Stimulated activated naive B cell treated with anti-CD40 and anti-IgM and Interleukin-4, amounts not matched to agents 10 μg/mL and 1 μg/mL and 100 μg/mL, for 72 hours (primary cell): ENCODE results near the gene CDC14B.
"Not testable (repeated sequence)": the region's sequence is repeated elsewhere in the genome, so short reads cannot be mapped to it uniquely, and the experiment has no call there.

Experiments used
- ATAC-seq, 2 donors: fragments of 150-1000 bp; cut with Tn5 transposase; replicated peaks; 2 replicates each; pipeline ENCODE4 v1.10.0; 2021; ENCODE audit warnings: moderate library complexity in 1 of 2
- DNase-seq: peaks from one replicate; pipeline ENCODE4 v3.0.0; 2021
- H3K27ac Mint-ChIP-seq: one replicate; pipeline ENCODE4 v1.8.0; 2022; ENCODE audit warnings: mild to moderate bottlenecking, mixed read lengths
- H3K27me3 Mint-ChIP-seq, 2 donors: one replicate each; pipeline ENCODE4 v1.8.0; 2022; ENCODE audit warnings: mixed read lengths in 2 of 2
- H3K36me3 Mint-ChIP-seq, 2 donors: one replicate each; pipeline ENCODE4 v1.8.0; 2022; ENCODE audit warnings: mixed read lengths in 2 of 2, mild to moderate bottlenecking in 1 of 2
- H3K4me1 Mint-ChIP-seq, 2 donors: one replicate each; pipeline ENCODE4 v1.8.0; 2022; ENCODE audit warnings: mixed read lengths in 2 of 2, mild to moderate bottlenecking in 1 of 2
- H3K4me3 Mint-ChIP-seq, 2 donors: one replicate each; pipeline ENCODE4 v1.8.0; 2022; ENCODE audit warnings: mild to moderate bottlenecking in 2 of 2, mixed read lengths in 2 of 2, moderate library complexity in 1 of 2
- H3K9me3 Mint-ChIP-seq, 2 donors: one replicate each; pipeline ENCODE4 v1.8.0; 2022; ENCODE audit warnings: mixed read lengths in 2 of 2, mild to moderate bottlenecking in 1 of 2

The CDC14B gene

GRCh38 chr9:96587338-96588315 lies 32.0 kb downstream of the CDC14B start:
- H3K4me1 Mint-ChIP-seq, result peaks cover 0 to 1% of the 10 kb centered on the region in 2 donors
- no peak overlapping the region for H3K4me3 Mint-ChIP-seq
- ATAC-seq, result no peak

GRCh38 chr9:96585426-96585825 lies 34.2 kb downstream of the CDC14B start:
- DNase-seq (no peak), ATAC-seq (no peak)
- Mint-ChIP-seq H3K4me1 (peaks cover 1 to 5% of the 10 kb centered on the region in 2 donors), H3K4me3 (no peak overlapping the region), H3K27ac (no peak overlapping the region), H3K27me3 (peaks cover 0 to 7% of the 10 kb centered on the region in 2 donors), H3K9me3 (no peaks in the 10 kb centered on the region), H3K36me3 (no peaks in the 10 kb centered on the region)

More at GRCh38 chr9:96587338-96588315, 32.0 kb downstream of the CDC14B start:
- Mint-ChIP-seq H3K9me3 (no peaks in the 10 kb centered on the region), H3K27me3 (peaks cover 0 to 18% of the 10 kb centered on the region in 2 donors), H3K36me3 (no peaks in the 10 kb centered on the region), H3K27ac (no peak overlapping the region)
- DNase-seq, result no peak

DNA sequence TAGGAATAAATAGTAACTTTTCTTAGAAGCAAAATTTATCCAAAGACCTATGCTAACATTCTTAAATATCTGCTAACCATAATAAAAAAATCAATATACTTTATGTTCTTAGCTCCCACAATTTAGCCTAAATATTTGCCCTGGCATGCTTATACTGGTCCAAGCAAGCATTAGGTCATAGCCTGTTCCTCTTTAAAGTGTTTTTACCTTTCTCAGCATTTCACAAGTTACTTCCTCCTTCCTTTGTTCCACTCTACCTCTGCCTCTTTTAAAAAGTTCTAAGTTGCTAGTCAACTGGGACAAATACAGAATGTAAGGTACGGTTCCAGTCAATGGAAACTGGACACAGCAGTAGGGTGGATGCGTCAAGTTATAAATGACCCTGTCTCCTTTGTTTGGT lies 37.4 kb downstream of the CDC14B start:
- H3K9me3 Mint-ChIP-seq, H3K36me3 Mint-ChIP-seq, H3K27me3 Mint-ChIP-seq, H3K4me3 Mint-ChIP-seq, H3K4me1 Mint-ChIP-seq, ATAC-seq, H3K27ac Mint-ChIP-seq, DNase-seq: not testable (repeated sequence)

DNA sequence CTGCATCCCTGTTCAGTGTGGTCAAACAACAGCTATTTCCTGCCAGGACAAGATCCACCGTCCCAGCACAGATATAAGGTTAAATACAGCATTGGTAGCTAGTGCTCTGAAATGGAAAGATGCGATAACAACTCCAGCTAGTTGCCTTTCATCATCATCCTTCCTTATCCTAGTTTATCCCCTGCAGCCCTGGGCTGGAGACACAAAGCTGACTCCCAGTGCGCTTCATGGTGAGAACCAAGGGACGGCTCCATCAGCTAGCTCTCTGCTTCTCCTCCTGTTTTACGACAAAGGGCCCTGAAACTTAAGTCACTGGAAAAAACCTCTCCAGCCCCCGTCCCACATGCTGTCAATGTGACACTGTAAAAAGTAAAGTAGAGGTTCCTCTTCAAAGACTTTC lies 37.9 kb downstream of the CDC14B start:
- Mint-ChIP-seq H3K9me3 (no peaks in the 10 kb centered on the region), H3K4me1 (peaks cover 0 to 5% of the 10 kb centered on the region in 2 donors), H3K4me3 (no peak overlapping the region), H3K27me3 (no peaks in the 10 kb centered on the region), H3K36me3 (no peaks in the 10 kb centered on the region), H3K27ac (no peak overlapping the region)
- DNase-seq, result no peak
- no peak for ATAC-seq

DNA sequence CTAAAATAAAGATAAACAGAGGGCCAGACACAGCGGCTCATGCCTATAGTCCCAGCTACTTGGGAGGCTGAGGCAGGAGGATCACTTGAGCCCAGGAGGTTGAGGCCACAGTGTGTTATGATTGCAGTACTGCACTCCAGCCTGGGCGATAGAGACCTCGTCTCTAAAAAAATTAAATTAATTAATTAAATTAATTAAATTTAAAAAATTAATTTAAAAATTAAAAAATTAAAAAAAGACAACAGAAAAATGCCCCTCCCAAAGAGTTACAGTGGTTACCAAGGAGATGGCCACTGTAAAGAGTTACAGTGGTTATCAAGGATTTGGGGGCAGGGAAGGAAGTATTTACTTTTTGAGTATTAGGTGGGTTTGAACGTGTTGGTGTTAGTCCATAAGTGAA lies 38.3 kb downstream of the CDC14B start:
- H3K4me3 Mint-ChIP-seq, result no peak overlapping the region
- H3K27ac Mint-ChIP-seq, result no peak overlapping the region
- no peaks in the 10 kb centered on the region for H3K36me3 Mint-ChIP-seq
- ATAC-seq (no peak), DNase-seq (no peak)
- no peaks in the 10 kb centered on the region for H3K27me3 Mint-ChIP-seq
- H3K9me3 Mint-ChIP-seq, result no peaks in the 10 kb centered on the region
- peaks cover 0 to 5% of the 10 kb centered on the region in 2 donors for H3K4me1 Mint-ChIP-seq

DNA sequence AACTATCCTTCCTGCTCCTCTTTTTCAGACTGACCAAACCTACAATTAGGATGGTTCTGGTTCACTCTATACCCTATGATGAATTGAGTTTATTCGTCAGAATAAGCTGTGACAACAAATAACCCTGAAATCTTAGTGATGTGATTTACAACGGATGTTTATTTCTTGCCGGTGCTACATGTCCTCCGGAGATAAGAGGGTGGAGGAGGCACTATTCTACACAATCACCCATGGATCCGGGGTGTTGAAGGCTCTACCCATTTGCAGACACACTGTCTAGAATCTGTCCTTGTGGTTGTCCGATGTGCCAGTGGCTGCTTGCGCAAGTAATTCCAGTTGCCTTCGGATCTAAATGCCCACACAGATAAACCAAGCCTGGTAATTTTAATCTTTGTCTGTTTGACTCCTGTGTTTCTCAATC lies 44.7 kb downstream of the CDC14B start:
- H3K27ac Mint-ChIP-seq, result no peak overlapping the region
- peaks cover 11 to 23% of the 10 kb centered on the region in 2 donors for H3K27me3 Mint-ChIP-seq
- no peak overlapping the region for H3K4me3 Mint-ChIP-seq
- no peaks in the 10 kb centered on the region for H3K4me1 Mint-ChIP-seq
- ATAC-seq (no peak), DNase-seq (no peak)
- H3K9me3 Mint-ChIP-seq, result no peaks in the 10 kb centered on the region
- no peaks in the 10 kb centered on the region for H3K36me3 Mint-ChIP-seq

- no peak for DNase-seq
- Mint-ChIP-seq H3K4me1 (no peaks in the 10 kb centered on the region), H3K27ac (no peak overlapping the region), H3K9me3 (no peaks in the 10 kb centered on the region), H3K27me3 (peaks cover 11 to 23% of the 10 kb centered on the region in 2 donors), H3K4me3 (no peak overlapping the region), H3K36me3 (no peaks in the 10 kb centered on the region)
- ATAC-seq, result no peak
Observed at GRCh38 chr9:96574455-96574854, 45.2 kb downstream of the CDC14B start.

GRCh38 chr9:96567203-96567700 lies 52.4 kb downstream of the CDC14B start:
- peaks cover 5 to 8% of the 10 kb centered on the region in 2 donors for H3K27me3 Mint-ChIP-seq
- no peaks in the 10 kb centered on the region for H3K36me3 Mint-ChIP-seq
- DNase-seq, result no peak

GRCh38 chr9:96566498-96567202 lies 53.0 kb downstream of the CDC14B start:
- peaks cover 5% of the 10 kb centered on the region in 2 donors for H3K27me3 Mint-ChIP-seq
- peak overlapping the region; percentile 92 for H3K27ac Mint-ChIP-seq
- DNase-seq, result peak; percentile 70
- ATAC-seq, result peak; percentile 89 to 93
- H3K4me3 Mint-ChIP-seq, result peak overlapping the region; percentile 88 to 92
- H3K4me1 Mint-ChIP-seq, result peaks cover 7 to 18% of the 10 kb centered on the region in 2 donors
- H3K9me3 Mint-ChIP-seq, result no peaks in the 10 kb centered on the region
- no peaks in the 10 kb centered on the region for H3K36me3 Mint-ChIP-seq

More at GRCh38 chr9:96567203-96567700, 52.4 kb downstream of the CDC14B start:
- Mint-ChIP-seq H3K9me3 (no peaks in the 10 kb centered on the region), H3K27ac (peak overlapping the region; percentile 92), H3K4me3 (peak overlapping the region; percentile 88 to 92), H3K4me1 (peaks cover 7 to 18% of the 10 kb centered on the region in 2 donors)
- ATAC-seq, result peak; percentile 59 to 62

- DNase-seq (no peak), ATAC-seq (no peak)
- peak overlapping the region; percentile 89 for H3K27ac Mint-ChIP-seq
- H3K36me3 Mint-ChIP-seq, result no peaks in the 10 kb centered on the region
- peaks cover 7 to 18% of the 10 kb centered on the region in 2 donors for H3K4me1 Mint-ChIP-seq
- peaks cover 5% of the 10 kb centered on the region in 2 donors for H3K27me3 Mint-ChIP-seq
- H3K9me3 Mint-ChIP-seq, result no peaks in the 10 kb centered on the region
- H3K4me3 Mint-ChIP-seq, result peak overlapping the region; percentile 88 to 92
Observed at GRCh38 chr9:96565671-96566497, 53.8 kb downstream of the CDC14B start.

GRCh38 chr9:96564217-96564616 lies 55.4 kb downstream of the CDC14B start:
- no peaks in the 10 kb centered on the region for H3K36me3 Mint-ChIP-seq
- no peak for ATAC-seq
- H3K27me3 Mint-ChIP-seq, result peaks cover 0 to 5% of the 10 kb centered on the region in 2 donors
- H3K9me3 Mint-ChIP-seq, result no peaks in the 10 kb centered on the region
- DNase-seq, result no peak
- H3K4me1 Mint-ChIP-seq, result peaks cover 7 to 18% of the 10 kb centered on the region in 2 donors
- H3K27ac Mint-ChIP-seq, result no peak overlapping the region
- no peak overlapping the region for H3K4me3 Mint-ChIP-seq

GRCh38 chr9:96559339-96559943 lies 60.2 kb downstream of the CDC14B start:
- DNase-seq (no peak), ATAC-seq (no peak)
- Mint-ChIP-seq H3K36me3 (peaks cover 0 to 4% of the 10 kb centered on the region in 2 donors), H3K4me1 (peaks cover 11% of the 10 kb centered on the region in 2 donors), H3K27me3 (peaks cover 0 to 6% of the 10 kb centered on the region in 2 donors), H3K27ac (no peak overlapping the region), H3K9me3 (no peaks in the 10 kb centered on the region), H3K4me3 (no peak overlapping the region)

- Mint-ChIP-seq H3K4me3 (no peak overlapping the region), H3K36me3 (peaks cover 0 to 4% of the 10 kb centered on the region in 2 donors), H3K4me1 (peaks cover 13 to 20% of the 10 kb centered on the region in 2 donors), H3K9me3 (no peaks in the 10 kb centered on the region), H3K27me3 (peaks cover 0 to 6% of the 10 kb centered on the region in 2 donors), H3K27ac (no peak overlapping the region)
- ATAC-seq (no peak), DNase-seq (no peak)
Observed at GRCh38 chr9:96557921-96558320, 61.7 kb downstream of the CDC14B start.
